ENCODE measurements around the gene SLCO3A1.

GRCh38 chr15:92033314-92033713 is 179.8 kb downstream of the SLCO3A1 start:
- TF ChIP-seq CTCF (conservative IDR thresholded peaks at IDR 0.05; ENCODE audit: low read length) = no peak
- no peak for TF ChIP-seq EZH2phosphoT487 (IDR thresholded peaks at IDR 0.05; ENCODE audit: borderline replicate concordance)

Measured in Loucy (cell line).